Loucy (cell line): Measurements from ENCODE around the gene TBX21.

Experiments used
- H2AFZ ChIP-seq: fragments of 200-600 bp; sonication (generic); 2 replicates; pipeline ENCODE4 v1.6.0; 2016; ENCODE audit warnings: antibody characterized with exemption, mild to moderate bottlenecking, low read length, moderate library complexity
- H3F3A ChIP-seq: fragments of 200-600 bp; 2 replicates; pipeline ENCODE4 v1.6.0; 2016; ENCODE audit warnings: antibody characterized with exemption, low read depth, mild to moderate bottlenecking
- H3K27me3 ChIP-seq: fragments of 200-600 bp; sonication (generic); 2 replicates; pipeline ENCODE4 v1.6.1; 2014; ENCODE audit warnings: low read length, mild to moderate bottlenecking; ENCODE audit not compliant: insufficient read depth, poor library complexity, severe bottlenecking
- H3K36me3 ChIP-seq: fragments of 200-600 bp; sonication (generic); 2 replicates; pipeline ENCODE4 v1.6.1; 2016; ENCODE audit warnings: low read length; ENCODE audit not compliant: insufficient read depth
- H3K4me1 ChIP-seq: fragments of 200-600 bp; sonication (generic); 2 replicates; pipeline ENCODE4 v1.5.1; 2014; ENCODE audit warnings: low read length, mild to moderate bottlenecking; ENCODE audit not compliant: insufficient read depth, poor library complexity, severe bottlenecking
- H3K4me2 ChIP-seq: fragments of 200-600 bp; sonication (generic); 2 replicates; pipeline ENCODE4 v1.6.0; 2014; ENCODE audit warnings: antibody characterized with exemption, low read length, low read depth, mild to moderate bottlenecking; ENCODE audit not compliant: poor library complexity, severe bottlenecking
- H3K4me3 ChIP-seq: fragments of 200-600 bp; sonication (generic); 2 replicates; pipeline ENCODE4 v1.5.1; 2014; ENCODE audit warnings: low read length, mild to moderate bottlenecking, mixed read lengths; ENCODE audit not compliant: poor library complexity, severe bottlenecking
- H3K79me2 ChIP-seq: fragments of 200-600 bp; sonication (generic); 2 replicates; pipeline ENCODE4 v1.6.1; 2014; ENCODE audit warnings: low read length; ENCODE audit not compliant: insufficient read depth
- H3K9ac ChIP-seq: fragments of 200-600 bp; sonication (generic); 2 replicates; pipeline ENCODE4 v1.6.0; 2014; ENCODE audit warnings: mild to moderate bottlenecking, low read depth, low read length, moderate library complexity; ENCODE audit not compliant: poor library complexity, severe bottlenecking
- H3K9me2 ChIP-seq: fragments of 200-600 bp; sonication (generic); replicated peaks from 2 replicates; pipeline ENCODE4 v1.6.1; 2016; ENCODE audit warnings: low read depth, low read length, mixed read lengths
- H3K9me3 ChIP-seq: fragments of 200-600 bp; sonication (generic); 2 replicates; pipeline ENCODE4 v1.6.1; 2014; ENCODE audit warnings: mild to moderate bottlenecking, antibody characterized with exemption, low read length, low read depth; ENCODE audit not compliant: insufficient read depth
- H4K20me1 ChIP-seq: fragments of 200-600 bp; sonication (generic); 2 replicates; pipeline ENCODE4 v1.6.0; 2014; ENCODE audit warnings: antibody characterized with exemption, low read length, mild to moderate bottlenecking; ENCODE audit not compliant: insufficient read depth, poor library complexity, severe bottlenecking
- EZH2phosphoT487 ChIP-seq: fragments of 200-600 bp; IDR thresholded peaks from 2 replicates; pipeline ENCODE4 v1.6.1; 2018; ENCODE audit warnings: antibody characterized with exemption, mild to moderate bottlenecking, moderate library complexity, borderline replicate concordance
- TF ChIP-seq, protein P1 (sequence below): fragments of 200-600 bp; sonication (generic); conservative IDR thresholded peaks from 2 replicates; pipeline ENCODE4 v1.5.1; 2014; ENCODE audit warnings: mild to moderate bottlenecking, antibody characterized with exemption, low read length

The TBX21 gene

GRCh38 chr17:47700471-47701449 is 32.3 kb upstream of the TBX21 start:
- Histone ChIP-seq H3K9ac (peak overlapping the region; percentile 1), H3K79me2 (no peaks in the 10 kb centered on the region), H3K4me2 (no peak overlapping the region), H3K9me2 (no peaks in the 10 kb centered on the region), H3K36me3 (no peaks in the 10 kb centered on the region), H3K4me1 (peaks cover 44% of the 10 kb centered on the region), H3K4me3 (no peak overlapping the region), H2AFZ (no peak overlapping the region), H4K20me1 (no peaks in the 10 kb centered on the region), H3F3A (no peaks in the 10 kb centered on the region; the same call in 1 of the 2 replicates), H3K27me3 (no peaks in the 10 kb centered on the region), H3K9me3 (no peaks in the 10 kb centered on the region)
- no peak for TF ChIP-seq EZH2phosphoT487
- TF ChIP-seq, protein P1, sequence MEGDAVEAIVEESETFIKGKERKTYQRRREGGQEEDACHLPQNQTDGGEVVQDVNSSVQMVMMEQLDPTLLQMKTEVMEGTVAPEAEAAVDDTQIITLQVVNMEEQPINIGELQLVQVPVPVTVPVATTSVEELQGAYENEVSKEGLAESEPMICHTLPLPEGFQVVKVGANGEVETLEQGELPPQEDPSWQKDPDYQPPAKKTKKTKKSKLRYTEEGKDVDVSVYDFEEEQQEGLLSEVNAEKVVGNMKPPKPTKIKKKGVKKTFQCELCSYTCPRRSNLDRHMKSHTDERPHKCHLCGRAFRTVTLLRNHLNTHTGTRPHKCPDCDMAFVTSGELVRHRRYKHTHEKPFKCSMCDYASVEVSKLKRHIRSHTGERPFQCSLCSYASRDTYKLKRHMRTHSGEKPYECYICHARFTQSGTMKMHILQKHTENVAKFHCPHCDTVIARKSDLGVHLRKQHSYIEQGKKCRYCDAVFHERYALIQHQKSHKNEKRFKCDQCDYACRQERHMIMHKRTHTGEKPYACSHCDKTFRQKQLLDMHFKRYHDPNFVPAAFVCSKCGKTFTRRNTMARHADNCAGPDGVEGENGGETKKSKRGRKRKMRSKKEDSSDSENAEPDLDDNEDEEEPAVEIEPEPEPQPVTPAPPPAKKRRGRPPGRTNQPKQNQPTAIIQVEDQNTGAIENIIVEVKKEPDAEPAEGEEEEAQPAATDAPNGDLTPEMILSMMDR: no peak

- H3K9me3 ChIP-seq: no peaks in the 10 kb centered on the region
- peaks cover 52% of the 10 kb centered on the region for H3K4me1 ChIP-seq
- no peak overlapping the region for H2AFZ ChIP-seq
- TF ChIP-seq, protein P1: no peak
- TF ChIP-seq EZH2phosphoT487: no peak
- no peaks in the 10 kb centered on the region for H3K9me2 ChIP-seq
- no peaks in the 10 kb centered on the region for H3K36me3 ChIP-seq
- H3K4me2 ChIP-seq: no peak overlapping the region
- no peaks in the 10 kb centered on the region; the same call in 1 of the 2 replicates for H3F3A ChIP-seq
- H4K20me1 ChIP-seq: no peaks in the 10 kb centered on the region
- H3K4me3 ChIP-seq: no peak overlapping the region
- H3K79me2 ChIP-seq: no peaks in the 10 kb centered on the region
- H3K27me3 ChIP-seq: no peaks in the 10 kb centered on the region
- H3K9ac ChIP-seq: peak overlapping the region; percentile 1
Measured at GRCh38 chr17:47701608-47702007, 31.4 kb upstream of the TBX21 start.

DNA sequence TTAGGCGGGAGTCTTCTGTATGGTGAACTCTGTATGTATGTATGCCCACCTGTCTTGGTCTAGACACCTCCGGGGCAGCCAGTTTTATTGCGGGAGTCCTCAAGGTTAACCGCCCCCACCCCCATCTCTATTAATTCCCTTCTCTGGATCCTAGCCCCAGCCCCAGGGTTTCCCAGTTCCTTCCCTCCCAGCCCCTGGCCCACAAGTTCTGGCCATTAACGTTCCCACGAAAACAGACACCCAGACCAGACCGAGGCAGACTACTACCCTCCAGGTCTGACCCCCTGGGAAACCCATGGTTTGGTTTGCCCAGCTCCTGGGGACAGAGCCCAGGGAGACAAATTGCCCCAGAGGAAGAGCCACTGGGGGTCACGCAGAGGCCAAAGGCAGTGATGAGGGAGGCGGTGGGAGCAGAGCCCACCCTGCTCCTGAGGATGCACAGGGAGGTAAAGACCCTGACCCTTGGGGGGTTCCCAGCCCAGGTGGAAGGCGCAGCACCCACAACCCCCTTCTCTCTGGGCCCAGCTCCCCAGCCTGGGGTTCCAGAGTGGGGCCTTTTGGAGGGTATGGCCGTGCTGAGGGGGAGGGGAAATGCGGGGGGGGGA is 30.5 kb upstream of the TBX21 start:
- no peaks in the 10 kb centered on the region for H3K36me3 ChIP-seq
- H3K4me2 ChIP-seq: peak overlapping the region; percentile 57
- no peak overlapping the region for H2AFZ ChIP-seq
- H3K9me2 ChIP-seq: no peaks in the 10 kb centered on the region
- H3K27me3 ChIP-seq: no peaks in the 10 kb centered on the region
- peak overlapping the region; percentile 51 for H3K9ac ChIP-seq
- no peaks in the 10 kb centered on the region for H3K9me3 ChIP-seq
- no peaks in the 10 kb centered on the region for H3K79me2 ChIP-seq
- H3K4me3 ChIP-seq: no peak overlapping the region
- H3K4me1 ChIP-seq: peaks cover 61% of the 10 kb centered on the region
- no peaks in the 10 kb centered on the region for H3F3A ChIP-seq
- H4K20me1 ChIP-seq: no peaks in the 10 kb centered on the region
- TF ChIP-seq, protein P1: no peak
- TF ChIP-seq EZH2phosphoT487: no peak
